NCI-H226 (cell line): Measurements from ENCODE around the gene SLFNL1.

ENCODE experiments used
- DNase-seq: peaks from one replicate; pipeline ENCODE4 v3.0.0-alpha.2; 2015

The SLFNL1 gene

GRCh38 chr1:40985875-40986274, 35.6 kb downstream of the SLFNL1 start:
- no peak for DNase-seq

- DNase-seq: no peak
Observed at GRCh38 chr1:40985161-40985560, 36.4 kb downstream of the SLFNL1 start.

- DNase-seq: no peak
Observed at GRCh38 chr1:40984531-40984930, 37.0 kb downstream of the SLFNL1 start.

- no peak for DNase-seq
Observed at GRCh38 chr1:40984066-40984465, 37.5 kb downstream of the SLFNL1 start.

- DNase-seq: no peak
Observed at GRCh38 chr1:40983286-40983685, 38.2 kb downstream of the SLFNL1 start.

- DNase-seq: no peak
Observed at GRCh38 chr1:40982721-40983120, 38.8 kb downstream of the SLFNL1 start.

GRCh38 chr1:40981691-40982448, 39.7 kb downstream of the SLFNL1 start:
- no peak for DNase-seq

- DNase-seq: no peak
Observed at GRCh38 chr1:40980453-40981121, 40.9 kb downstream of the SLFNL1 start.

- DNase-seq: no peak
Observed at GRCh38 chr1:40980068-40980452, 41.5 kb downstream of the SLFNL1 start.

- peak; percentile 87 for DNase-seq
Observed at GRCh38 chr1:40979241-40980067, 42.1 kb downstream of the SLFNL1 start, which contains the start of gene CTPS1. Gene CTPS1 (plus strand): TSS chr1:40979696. CDS start chr1:40983291, 3,595 bp downstream.

- no peak for DNase-seq
Observed at GRCh38 chr1:40978886-40979240, 42.7 kb downstream of the SLFNL1 start.

- peak; percentile 39 for DNase-seq
Observed at GRCh38 chr1:40977716-40978115, 43.8 kb downstream of the SLFNL1 start.

GRCh38 chr1:40976952-40977690, 44.4 kb downstream of the SLFNL1 start:
- DNase-seq: no peak

GRCh38 chr1:40974945-40975344, 46.6 kb downstream of the SLFNL1 start:
- peak; percentile 69 for DNase-seq

- DNase-seq: no peak
Observed at GRCh38 chr1:40973912-40974311, 47.6 kb downstream of the SLFNL1 start.

- no peak for DNase-seq
Observed at GRCh38 chr1:40971966-40972365, 49.6 kb downstream of the SLFNL1 start.

- no peak for DNase-seq
Observed at GRCh38 chr1:40969445-40969844, 52.1 kb downstream of the SLFNL1 start.

- DNase-seq: no peak
Observed at GRCh38 chr1:40966417-40966816, 55.1 kb downstream of the SLFNL1 start.
